ENCODE measurements around the gene HAPLN1. TPM values are rescaled to one million over a fixed set of nuclear protein-coding genes. Genes with fewer than 3 reads are reported as not detected.

The HAPLN1 gene
- total RNA-seq, 6 experiments from 2014 or later, result 10.2 to 118 (median 112) TPM

DNA sequence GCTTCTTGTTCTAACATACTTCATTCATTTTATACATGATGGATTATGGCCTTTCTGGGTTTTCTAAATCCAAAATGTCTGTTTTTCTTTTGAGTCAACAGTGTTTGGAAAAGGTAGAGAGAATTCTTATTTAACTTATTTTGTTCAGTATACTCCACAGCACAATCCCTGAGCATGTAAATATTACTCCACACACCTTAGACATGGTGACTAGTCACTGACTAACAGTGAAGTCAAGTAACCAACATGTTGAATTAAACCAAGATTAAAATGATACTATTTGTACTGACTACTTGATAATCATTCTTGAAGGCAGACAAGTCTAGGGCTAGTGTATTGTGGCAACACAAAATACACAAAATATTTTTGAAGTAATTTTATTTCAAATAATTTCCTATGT is 55.0 kb downstream of the HAPLN1 start:
- no peak for DNase-seq
- Mint-ChIP-seq H3K36me3 (ENCODE audit: low read depth) (no peaks in the 10 kb centered on the region; the same call in 1 of the 2 replicates), H3K27me3 (ENCODE audit: insufficient read depth) (no peaks in the 10 kb centered on the region; the same call in 1 of the 2 replicates), H3K27ac (no peak overlapping the region), H3K9me3 (no peaks in the 10 kb centered on the region), H3K4me3 (no peak overlapping the region), H3K4me1 (ENCODE audit: low read depth) (no peaks in the 10 kb centered on the region)
- TF ChIP-seq, protein P1, sequence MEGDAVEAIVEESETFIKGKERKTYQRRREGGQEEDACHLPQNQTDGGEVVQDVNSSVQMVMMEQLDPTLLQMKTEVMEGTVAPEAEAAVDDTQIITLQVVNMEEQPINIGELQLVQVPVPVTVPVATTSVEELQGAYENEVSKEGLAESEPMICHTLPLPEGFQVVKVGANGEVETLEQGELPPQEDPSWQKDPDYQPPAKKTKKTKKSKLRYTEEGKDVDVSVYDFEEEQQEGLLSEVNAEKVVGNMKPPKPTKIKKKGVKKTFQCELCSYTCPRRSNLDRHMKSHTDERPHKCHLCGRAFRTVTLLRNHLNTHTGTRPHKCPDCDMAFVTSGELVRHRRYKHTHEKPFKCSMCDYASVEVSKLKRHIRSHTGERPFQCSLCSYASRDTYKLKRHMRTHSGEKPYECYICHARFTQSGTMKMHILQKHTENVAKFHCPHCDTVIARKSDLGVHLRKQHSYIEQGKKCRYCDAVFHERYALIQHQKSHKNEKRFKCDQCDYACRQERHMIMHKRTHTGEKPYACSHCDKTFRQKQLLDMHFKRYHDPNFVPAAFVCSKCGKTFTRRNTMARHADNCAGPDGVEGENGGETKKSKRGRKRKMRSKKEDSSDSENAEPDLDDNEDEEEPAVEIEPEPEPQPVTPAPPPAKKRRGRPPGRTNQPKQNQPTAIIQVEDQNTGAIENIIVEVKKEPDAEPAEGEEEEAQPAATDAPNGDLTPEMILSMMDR (IDR thresholded peaks at IDR 0.05), result no peak

DNA sequence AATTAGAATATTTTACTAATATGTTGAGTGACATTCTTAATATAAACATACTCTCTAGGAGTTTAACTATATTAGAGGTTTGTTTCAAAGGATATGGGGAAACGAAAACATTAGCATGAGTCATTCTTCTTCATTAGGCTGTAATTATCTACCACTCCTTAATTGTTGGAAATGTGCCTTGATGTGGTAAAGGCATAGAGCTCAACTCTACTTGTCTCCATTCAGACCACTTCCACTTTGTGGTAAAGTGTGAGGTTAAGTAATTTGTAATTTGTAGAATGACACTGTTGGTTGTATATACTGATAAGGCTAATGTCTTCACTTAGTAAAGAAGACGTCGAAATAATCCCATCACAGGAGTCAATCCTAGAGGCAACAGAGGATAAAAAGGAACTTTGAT is 58.1 kb downstream of the HAPLN1 start:
- DNase-seq, result no peak
- no peaks in the 10 kb centered on the region for H3K4me1 Mint-ChIP-seq (ENCODE audit: low read depth)
- H3K27ac Mint-ChIP-seq, result no peak overlapping the region
- H3K27me3 Mint-ChIP-seq (ENCODE audit: insufficient read depth), result no peaks in the 10 kb centered on the region; the same call in 1 of the 2 replicates
- H3K36me3 Mint-ChIP-seq (ENCODE audit: low read depth), result no peaks in the 10 kb centered on the region
- H3K9me3 Mint-ChIP-seq, result no peaks in the 10 kb centered on the region
- TF ChIP-seq, protein P1 (IDR thresholded peaks at IDR 0.05), result no peak
- no peak overlapping the region for H3K4me3 Mint-ChIP-seq

DNA sequence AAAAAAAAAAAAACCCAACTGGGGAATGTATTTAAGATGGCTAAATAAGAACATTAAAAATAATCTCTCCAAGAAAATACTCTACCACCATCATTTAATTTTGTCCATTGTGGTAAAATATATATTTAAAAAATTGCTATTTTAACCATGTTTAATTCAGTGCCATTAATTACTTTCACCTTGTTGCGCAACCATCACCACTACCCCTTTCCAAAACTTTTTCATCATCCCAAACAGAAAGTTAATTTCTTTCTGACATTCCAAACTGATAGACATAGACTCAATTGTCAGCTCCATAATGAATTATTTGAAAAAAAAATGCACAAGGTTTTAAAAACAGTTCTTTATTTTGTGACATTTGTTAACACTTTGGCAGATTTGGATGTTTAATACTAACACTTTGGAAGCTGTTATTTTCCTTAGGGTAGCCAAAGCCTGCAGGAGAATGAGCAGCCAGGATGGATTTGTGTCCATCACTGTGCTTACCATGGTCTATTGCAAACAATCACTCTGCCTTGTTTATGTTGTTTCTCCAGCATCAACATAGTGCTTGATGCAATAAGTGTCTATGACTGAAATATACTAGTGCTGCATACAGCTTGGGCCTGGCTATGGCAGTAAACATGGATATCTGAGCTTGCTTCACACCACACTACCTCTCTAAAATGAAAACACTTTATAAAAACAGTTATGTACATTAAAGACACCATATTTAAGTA is 62.7 kb downstream of the HAPLN1 start:
- H3K27me3 Mint-ChIP-seq (ENCODE audit: insufficient read depth), result no peaks in the 10 kb centered on the region
- H3K9me3 Mint-ChIP-seq, result no peaks in the 10 kb centered on the region; the same call in 1 of the 2 replicates
- H3K27ac Mint-ChIP-seq, result no peak overlapping the region
- DNase-seq, result no peak
- H3K4me3 Mint-ChIP-seq, result no peak overlapping the region
- H3K4me1 Mint-ChIP-seq (ENCODE audit: low read depth), result peaks cover 6% of the 10 kb centered on the region; the same call in 1 of the 2 replicates
- no peaks in the 10 kb centered on the region for H3K36me3 Mint-ChIP-seq (ENCODE audit: low read depth)
- TF ChIP-seq, protein P1 (IDR thresholded peaks at IDR 0.05), result no peak

DNA sequence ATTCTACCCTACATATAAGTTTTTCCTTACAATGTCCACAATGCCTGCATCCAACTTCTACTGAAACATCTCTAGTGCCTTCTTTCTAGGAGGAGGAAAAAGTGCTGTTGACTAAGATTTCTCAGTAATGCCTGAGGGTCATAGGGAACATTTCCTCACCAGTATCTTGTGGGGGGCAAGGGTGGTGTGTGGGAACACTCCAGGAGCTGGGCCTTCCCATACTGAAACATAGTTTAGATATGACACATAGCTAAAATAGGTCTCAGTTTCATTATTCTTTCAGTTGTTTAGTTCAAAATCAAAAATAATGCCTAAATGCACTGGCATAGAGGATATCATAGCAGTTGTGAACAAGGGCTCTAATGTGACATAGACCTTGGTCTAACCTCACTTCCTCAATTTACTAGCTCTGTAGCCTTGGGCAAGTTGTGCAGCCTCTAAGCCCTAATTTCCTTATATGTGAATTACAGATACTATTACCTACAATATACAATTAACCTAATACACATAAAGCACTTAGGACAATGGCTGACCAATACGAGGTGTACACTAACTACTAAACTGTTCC is 66.1 kb downstream of the HAPLN1 start:
- TF ChIP-seq, protein P1 (IDR thresholded peaks at IDR 0.05), result no peak
- Mint-ChIP-seq H3K27me3 (ENCODE audit: insufficient read depth) (no peaks in the 10 kb centered on the region), H3K4me1 (ENCODE audit: low read depth) (peaks cover 6% of the 10 kb centered on the region; the same call in 1 of the 2 replicates), H3K9me3 (no peaks in the 10 kb centered on the region; the same call in 1 of the 2 replicates), H3K36me3 (ENCODE audit: low read depth) (no peaks in the 10 kb centered on the region), H3K4me3 (no peak overlapping the region), H3K27ac (no peak overlapping the region)
- no peak for DNase-seq

DNA sequence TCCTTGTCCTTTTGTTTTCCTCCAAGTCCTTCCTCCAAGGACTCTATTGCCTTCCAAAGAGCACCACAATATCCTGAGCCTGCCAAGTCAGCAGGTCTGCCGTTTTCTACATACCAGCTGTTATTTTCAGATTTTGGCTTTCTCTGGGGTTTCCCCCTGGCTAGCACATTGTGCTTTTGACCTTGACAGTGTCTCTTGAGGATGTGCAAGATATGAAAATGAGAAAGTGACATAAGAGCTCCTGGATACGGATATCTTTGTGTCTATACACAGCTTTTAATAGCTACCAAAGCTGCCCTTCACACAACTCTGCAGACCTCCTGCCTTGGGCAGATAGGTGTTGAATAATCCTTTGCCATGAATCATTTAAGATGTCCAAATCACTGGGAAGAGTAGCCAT is 67.0 kb downstream of the HAPLN1 start:
- Mint-ChIP-seq H3K36me3 (ENCODE audit: low read depth) (no peaks in the 10 kb centered on the region), H3K27me3 (ENCODE audit: insufficient read depth) (no peaks in the 10 kb centered on the region), H3K4me3 (no peak overlapping the region), H3K4me1 (ENCODE audit: low read depth) (peaks cover 6% of the 10 kb centered on the region; the same call in 1 of the 2 replicates), H3K27ac (no peak overlapping the region), H3K9me3 (no peaks in the 10 kb centered on the region; the same call in 1 of the 2 replicates)
- no peak for DNase-seq
- TF ChIP-seq, protein P1 (IDR thresholded peaks at IDR 0.05), result no peak

All from HFFc6 (cell line).